Right lobe of liver (tissue), 4 donors: ENCODE data around the gene ADAM23.

Experiments used
- POLR2A ChIP-seq: fragments of 450-650 bp; IDR thresholded peaks from one replicate; pipeline ENCODE4 v1.6.1; 2017; ENCODE audit warnings: antibody characterized with exemption, mild to moderate bottlenecking
- TF ChIP-seq, protein P1 (sequence below), 4 donors: fragments of 200-600 bp in 3 of 4; fragments of 450-650 bp in 1 of 4; IDR thresholded peaks; one replicate each; pipeline versions ENCODE4 v1.5.1 to v1.8.0; 2016 to 2022; ENCODE audit warnings: antibody characterized with exemption in 4 of 4, mild to moderate bottlenecking in 2 of 4
- donor health status: DM: no; HTN: no; CAD: no.
- donor health status: DM: no; HTN: no; CAD: no.
- donor health status: DM: no; HTN: yes; CAD: no.

DNA sequence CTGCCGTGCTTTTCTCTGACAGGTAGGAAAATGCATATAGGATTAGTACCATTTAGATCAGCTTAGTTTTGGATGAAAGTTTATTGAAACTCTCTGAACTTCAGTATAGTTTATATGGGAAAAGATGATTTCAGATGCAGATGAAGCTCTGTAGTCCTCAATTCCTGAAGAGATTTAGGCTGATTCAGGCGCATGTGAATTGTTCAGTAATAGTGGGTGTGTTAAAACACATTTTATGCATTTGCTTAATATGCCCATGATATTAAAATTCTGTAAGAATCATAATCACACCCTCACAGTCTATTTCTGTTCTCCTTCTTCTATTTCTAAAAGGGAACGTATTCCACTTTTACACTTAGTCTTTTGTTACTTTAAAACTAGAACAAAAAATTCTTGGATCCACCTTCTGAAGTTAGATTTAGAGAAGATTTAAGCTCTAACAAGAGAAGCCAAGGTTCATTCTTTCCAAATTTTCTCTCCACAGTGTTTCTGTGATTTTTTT is 154.4 kb downstream of the ADAM23 start:
- TF ChIP-seq, protein P1, sequence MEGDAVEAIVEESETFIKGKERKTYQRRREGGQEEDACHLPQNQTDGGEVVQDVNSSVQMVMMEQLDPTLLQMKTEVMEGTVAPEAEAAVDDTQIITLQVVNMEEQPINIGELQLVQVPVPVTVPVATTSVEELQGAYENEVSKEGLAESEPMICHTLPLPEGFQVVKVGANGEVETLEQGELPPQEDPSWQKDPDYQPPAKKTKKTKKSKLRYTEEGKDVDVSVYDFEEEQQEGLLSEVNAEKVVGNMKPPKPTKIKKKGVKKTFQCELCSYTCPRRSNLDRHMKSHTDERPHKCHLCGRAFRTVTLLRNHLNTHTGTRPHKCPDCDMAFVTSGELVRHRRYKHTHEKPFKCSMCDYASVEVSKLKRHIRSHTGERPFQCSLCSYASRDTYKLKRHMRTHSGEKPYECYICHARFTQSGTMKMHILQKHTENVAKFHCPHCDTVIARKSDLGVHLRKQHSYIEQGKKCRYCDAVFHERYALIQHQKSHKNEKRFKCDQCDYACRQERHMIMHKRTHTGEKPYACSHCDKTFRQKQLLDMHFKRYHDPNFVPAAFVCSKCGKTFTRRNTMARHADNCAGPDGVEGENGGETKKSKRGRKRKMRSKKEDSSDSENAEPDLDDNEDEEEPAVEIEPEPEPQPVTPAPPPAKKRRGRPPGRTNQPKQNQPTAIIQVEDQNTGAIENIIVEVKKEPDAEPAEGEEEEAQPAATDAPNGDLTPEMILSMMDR (IDR thresholded peaks at IDR 0.05) = no peak
- no peak for TF ChIP-seq POLR2A
